Left cardiac atrium (tissue), 4 donors: ENCODE results near the gene PPT2. TPM values are rescaled to one million over a fixed set of nuclear protein-coding genes. Genes with fewer than 3 reads are reported as not detected.

Source experiments
- ATAC-seq, 2 donors: fragments of 200-7000 bp; cut with Tn5 transposase; one replicate each; pipeline ENCODE4 v1.9.1; 2020; ENCODE audit warnings: mild to moderate bottlenecking in 2 of 2, moderate library complexity in 2 of 2
- DNase-seq: peaks from one replicate; pipeline ENCODE4 v3.0.0-alpha.2; 2020
- intact Hi-C, 2 donors: fragments of 100-400 bp; cut with DNase I; formaldehyde crosslinking; loops; one replicate each; pipeline versions ENCODE4 v1.14.1 to v1.15.1; 2022 to 2023
- total RNA-seq, 2 donors: library from RNA; stranded (reverse); fragmentation: NEBNext Ultra II Directional; extraction: Animal tissue kit (Norgen Biotek cat#: 25700); gene quantifications; one replicate each; pipeline ENCODE4 v1.2.1, GENCODE V29; 2021
- donor health status: DM: no; HTN: yes; CAD: no.
- donor health status: DM: no; HTN: yes; CAD: no; lungs with severe emphysema.
- donor health status: DM: yes; HTN: yes; CAD: no.
- donor health status: Dilated cardiomyopathy.

PPT2 gene
- total RNA-seq, 2 donors from 2014 or later, result 20.2 to 29.6 TPM

DNA sequence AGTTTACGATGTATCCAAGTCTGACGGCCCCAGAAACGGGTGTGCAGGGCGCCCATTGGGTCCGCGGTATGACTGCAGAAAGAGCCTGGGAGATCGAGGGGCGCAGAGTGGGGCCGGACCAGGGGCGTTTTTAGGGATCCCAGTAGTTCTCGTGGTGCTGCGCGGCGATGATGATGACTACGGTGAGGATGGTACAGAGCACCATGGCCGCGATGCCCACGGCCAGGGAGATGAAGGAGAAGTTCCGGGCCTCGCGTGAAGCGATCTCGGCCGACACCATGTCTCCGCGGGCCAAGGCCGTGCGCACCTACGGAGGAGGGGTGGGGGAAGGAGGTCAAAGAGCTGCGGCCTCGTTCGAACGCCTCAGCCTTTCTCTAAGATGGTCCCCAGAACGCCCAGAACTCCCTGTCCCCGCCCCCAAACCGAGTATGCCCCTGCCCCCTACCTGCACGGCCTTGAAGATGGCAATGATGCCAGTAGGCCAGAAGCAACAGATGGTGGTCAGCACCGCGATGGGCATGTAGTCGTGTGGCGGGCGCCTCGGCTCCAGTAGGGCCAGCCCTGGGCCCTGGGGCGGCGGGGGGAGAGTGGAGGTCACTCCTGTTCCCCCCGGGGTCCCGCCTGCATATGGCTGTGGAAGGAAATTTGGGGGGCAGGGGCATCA lies 4.7 kb upstream of the PPT2 start:
- no peak for DNase-seq
- intact Hi-C loops, result no loop called here
- ATAC-seq, result no peak

DNA sequence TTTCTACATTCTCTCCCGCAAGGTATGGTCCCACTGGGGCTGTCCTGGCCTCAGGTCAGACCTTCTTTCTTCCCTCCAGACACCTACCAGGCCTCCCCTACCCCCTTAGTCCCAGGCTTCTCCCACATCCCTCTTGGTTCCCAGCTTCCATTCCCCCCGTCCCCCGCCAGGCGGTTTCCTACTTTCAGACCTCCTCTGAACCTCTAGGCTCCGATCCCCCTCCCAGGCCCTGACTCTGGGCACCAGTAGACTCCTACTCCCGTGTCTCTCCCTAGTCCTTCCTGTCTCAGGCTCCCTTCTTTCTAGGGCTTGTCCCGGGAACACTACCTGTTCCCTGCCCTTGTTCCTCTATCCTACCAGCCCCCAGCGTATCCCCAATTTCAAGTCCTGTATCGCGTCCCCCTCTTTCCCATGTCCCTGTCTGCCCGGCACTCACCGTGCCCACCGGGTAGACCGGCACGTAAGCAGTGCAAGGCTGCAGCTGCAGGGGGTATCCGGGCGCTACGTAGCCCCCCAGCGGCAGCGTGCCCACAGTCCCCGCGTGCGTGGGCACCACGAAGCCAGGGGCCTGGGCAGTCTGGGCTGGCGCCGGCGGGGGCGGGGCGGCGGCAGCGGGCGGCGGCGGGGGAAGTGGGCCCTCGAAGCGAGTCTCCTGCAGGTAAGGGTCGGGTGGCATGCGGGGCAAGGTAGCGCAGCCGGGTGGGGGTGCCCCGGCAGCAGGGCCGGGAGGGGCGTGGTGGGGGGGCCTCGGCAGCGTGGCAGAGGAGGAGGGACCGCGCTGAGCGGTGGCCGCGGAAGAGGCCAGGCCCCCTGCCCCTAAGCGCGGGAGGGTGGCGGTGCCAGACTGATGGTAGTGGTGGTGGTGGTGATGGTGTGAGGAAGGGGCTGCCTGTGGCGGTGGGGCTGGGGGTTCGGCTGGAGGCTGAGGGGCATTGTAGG lies 3.7 kb upstream of the PPT2 start:
- ATAC-seq (no peak), DNase-seq (no peak)
- intact Hi-C loops, result no loop called here

DNA sequence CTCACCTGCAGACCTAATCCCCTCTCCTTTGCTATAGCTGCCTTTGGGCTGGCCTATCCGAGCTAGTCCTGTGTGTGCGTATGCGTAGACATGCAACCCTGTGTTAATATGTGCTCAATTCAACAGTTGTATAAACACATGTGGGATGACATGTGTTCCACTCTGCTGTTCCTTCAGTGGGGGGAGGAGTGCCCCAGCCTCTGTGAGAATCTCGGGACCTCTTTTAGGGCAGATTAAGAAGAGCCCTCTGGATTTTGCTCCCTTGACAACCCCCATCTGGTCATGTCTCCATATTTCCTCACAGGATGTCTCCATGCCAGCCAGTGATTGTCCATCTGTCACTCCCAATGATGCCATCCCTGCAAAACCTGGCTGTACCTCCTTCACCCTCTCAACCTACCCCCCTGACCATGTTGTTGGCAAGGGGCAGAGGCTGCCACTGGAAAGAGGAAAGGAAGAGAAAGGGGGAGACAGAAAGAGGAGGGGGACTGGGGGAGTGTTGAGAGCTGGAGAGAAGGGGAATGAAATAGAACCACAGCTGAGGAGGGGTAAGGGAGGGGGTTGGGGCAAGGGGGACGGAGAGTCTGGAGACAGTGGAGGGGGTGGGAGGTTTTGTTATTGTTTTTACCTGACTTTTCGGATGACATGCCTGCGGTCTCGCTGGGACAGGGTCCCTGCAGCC lies 2.6 kb upstream of the PPT2 start:
- no peak for DNase-seq

DNA sequence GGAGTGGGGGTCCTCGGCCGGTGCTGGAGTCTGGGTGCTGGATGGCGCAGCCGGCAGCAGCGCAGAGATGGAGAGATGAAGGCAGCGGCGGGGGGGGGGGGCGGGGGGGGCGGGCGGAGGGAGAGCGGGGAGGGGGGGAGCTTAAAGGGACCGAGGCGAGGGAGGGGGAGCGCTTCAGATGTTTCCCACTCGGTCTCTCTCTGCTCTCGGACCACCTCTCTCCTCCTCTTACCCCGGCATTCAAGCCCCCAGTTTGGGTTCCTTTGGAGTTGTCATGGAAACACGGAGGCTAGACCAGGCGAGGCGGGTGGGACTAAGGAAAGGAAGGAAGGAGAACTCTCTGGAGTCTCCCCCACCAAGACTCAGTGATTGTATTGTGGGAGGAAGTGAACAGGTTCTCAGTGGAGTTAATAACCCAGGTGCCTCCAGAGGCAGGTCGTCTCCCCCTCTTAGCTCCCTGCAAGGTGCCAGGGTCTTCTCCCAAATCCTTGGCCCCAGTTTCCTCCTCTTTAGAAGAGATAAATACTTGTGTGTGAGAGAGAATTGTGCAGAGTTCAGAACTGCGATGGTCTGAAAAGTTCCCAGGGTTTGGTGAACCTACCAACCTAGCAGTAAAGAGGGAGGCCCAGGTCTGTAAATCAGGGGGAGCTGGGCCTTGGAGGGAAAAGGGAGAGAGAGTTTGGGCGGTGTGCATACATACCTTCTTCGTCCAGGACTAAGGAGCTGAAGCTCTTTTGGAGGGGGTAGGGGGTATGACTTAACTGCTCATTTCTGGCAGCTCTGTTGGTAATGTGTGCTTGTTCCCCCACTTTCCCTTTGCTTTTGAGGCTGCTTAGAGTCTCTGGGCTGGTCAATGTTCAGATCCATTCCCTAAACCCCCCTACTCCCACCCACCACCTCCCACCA lies 1.8 kb upstream of the PPT2 start, which contains the start of gene PRRT1:
TSS of gene PRRT1 (minus strand) at position 77 of the 906 bp plus-strand sequence. CDS start 112 bp downstream, outside the sequence.
- intact Hi-C loops, result no loop called here
- ATAC-seq (no peak), DNase-seq (no peak)

More for the DNA sequence above, 2.6 kb upstream of the PPT2 start:
- no peak for ATAC-seq
- intact Hi-C loops, result no loop called here

DNA sequence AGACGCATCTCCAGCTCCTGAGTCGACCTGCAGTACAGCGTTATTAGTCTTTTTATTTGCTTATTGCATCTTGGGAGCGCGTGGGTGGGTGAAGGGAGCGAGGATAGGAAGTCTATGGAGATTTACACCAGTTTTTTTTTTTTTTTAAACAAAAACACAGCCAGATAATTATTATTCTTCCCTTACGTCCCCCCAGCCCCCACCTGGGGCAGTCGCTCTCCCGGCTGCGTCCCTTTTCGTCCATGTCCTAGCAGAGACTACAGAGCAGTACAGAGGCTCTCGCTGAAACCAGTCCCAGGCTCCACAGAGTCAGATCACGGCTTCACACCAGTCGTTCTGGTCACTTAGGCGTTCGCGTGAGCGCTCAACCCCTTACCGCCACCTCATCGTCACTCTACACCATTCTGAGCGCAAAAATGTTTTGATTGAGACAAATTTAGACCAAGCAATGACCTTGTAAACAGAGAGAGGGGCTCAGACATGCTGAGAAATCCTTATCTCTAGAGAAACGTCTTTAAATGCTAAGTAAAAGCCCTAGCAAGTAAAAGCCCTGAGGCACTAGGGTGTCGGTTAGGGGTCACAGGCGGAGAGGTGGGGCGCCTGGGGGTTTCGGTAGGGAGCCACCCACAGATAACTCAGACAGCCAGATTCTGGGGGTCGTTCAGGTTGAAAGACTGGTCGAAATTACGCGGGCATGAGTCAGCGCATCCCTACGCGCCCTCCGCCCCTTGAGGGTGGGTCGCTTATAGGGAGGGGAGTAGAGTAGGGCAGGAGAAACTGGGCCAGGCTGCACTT lies 975 bp upstream of the PPT2 start:
- ATAC-seq (peak; percentile 31 to 53), DNase-seq (peak; percentile 46)
- intact Hi-C loops, result no loop called here

DNA sequence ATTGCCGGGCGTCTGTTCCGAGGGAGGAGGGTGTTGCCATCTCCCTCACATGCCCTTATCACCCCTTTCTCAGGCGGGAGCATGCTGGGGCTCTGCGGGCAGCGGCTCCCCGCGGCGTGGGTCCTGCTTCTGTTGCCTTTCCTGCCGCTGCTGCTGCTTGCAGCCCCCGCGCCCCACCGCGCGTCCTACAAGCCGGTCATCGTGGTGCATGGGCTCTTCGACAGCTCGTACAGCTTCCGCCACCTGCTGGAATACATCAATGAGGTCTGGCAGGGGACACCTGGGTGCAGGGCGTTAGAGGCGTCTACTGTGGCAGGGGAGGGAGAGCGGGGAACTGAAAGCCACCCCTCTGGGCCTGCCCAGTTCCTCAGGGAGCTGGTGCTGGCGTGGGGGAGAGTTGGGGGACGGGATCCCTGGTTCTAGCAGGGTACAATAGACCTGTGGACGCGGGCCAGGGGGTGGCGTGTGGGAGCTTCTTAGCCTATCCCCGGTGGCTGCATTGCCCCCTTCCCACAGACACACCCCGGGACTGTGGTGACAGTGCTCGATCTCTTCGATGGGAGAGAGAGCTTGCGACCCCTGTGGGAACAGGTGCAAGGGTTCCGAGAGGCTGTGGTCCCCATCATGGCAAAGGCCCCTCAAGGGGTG lies 697 bp downstream of the PPT2 start:
- intact Hi-C loops, result loop anchor here in 1 of 2 donors (2.0 kb wide), 2 partner anchors 36 to 68 kb away; no protein-coding TSS in a partner anchor
- ATAC-seq (peak; percentile 63 to 66), DNase-seq (peak; percentile 72)

DNA sequence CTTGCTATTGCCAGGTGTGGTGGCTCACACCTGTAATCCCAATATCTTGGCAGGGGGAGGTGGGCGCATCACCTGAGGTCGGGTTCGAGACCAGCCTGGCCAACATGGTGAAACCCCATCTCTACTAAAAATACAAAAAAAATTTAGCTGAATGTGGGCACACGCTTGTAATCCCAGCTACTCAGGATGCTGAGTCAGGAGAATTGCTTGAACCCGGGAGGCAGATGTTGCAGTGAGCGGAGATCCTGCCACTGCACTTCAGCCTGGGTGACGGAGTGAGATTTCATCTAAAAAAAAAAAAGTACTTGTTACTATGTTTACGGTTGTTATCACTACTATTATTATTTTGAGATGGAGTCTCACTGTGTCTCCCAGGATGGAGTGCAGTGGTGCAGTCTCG lies 3.0 kb downstream of the PPT2 start:
- intact Hi-C loops, result no loop called here

DNA sequence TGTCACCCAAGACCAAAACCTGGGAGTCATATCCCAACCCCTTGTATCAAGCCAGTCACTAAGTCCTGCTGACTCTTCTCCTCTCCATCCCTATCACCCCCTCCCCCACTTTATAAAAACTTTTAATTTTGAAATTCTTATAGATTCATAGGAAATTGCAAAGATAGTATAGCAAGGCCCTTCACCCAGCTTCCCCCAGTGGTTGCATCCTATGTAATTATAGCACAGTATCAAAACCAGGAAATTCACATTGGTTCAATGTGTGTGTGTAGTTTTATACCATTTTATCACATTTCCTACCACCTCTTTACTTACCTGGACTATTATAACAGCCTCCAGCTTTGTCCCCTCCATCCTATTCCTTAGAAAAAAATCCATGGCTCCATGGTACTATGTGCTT lies 4.1 kb downstream of the PPT2 start:
- no peak for DNase-seq
- intact Hi-C loops, result no loop called here
- ATAC-seq, result no peak

More for the DNA sequence above, 3.0 kb downstream of the PPT2 start:
- DNase-seq (no peak), ATAC-seq (no peak)

DNA sequence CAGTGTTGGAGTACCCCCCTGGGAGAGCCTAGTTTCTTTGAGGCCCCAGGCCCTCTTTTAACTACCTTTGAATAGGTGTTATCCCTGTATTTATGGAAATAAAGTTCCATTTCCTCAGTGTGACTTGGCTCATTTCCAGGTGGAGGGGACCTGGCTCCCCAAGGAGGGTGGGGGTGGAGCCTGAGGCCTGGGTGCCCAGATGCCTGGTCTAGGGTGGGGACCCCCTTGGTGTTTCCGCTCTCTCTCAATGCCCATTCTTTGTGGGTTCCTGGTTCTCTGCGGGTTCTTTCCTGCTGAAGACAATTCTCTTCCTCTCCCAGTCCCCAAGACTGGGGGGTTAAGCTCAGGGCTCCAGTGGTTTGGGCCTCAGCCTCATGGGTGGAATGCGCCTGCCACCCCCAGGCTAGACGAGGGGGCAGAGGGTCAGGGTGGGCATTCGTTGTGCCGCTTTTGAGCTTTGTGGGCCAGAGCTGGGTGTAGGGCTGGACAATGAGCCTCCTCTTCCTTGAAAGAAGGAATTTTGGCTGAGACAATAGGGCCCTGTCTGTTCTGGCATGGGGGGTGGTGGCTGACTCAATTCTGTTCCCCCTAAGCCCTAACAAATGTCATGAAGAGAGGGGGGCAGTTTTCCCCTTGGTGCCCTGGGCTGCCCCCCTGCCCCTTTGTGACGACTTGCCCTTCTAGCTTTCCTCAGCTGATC lies 9.8 kb downstream of the PPT2 start:
- ATAC-seq (peak; percentile 14 to 44), DNase-seq (no peak)
- intact Hi-C loops, result no loop called here

DNA sequence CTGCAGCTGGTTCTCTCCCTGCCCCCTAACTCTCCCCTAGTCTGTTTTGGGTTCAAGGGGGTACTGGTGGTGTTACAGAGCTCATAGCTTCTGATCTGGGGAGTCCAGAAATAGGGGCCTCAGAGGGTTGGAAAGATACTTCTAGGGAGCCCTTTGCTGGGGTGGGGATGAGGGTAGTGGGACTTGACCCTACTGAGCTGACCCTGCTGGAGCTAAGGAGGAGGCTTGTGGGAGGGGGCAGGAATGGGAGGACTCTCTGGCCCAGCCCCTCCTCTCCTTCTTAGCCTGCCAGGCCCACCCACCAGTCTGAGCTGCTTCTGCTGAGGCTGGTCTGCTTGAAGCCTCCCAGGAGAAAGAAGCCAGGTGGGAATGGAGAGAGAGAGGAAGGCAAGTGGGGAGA lies 10.4 kb downstream of the PPT2 start, which contains the start of gene EGFL8:
TSS of gene EGFL8 (plus strand) at position 301 of the 400 bp plus-strand sequence. CDS start 1,571 bp downstream, outside the sequence.
- intact Hi-C loops, result no loop called here
- ATAC-seq (no peak), DNase-seq (no peak)

DNA sequence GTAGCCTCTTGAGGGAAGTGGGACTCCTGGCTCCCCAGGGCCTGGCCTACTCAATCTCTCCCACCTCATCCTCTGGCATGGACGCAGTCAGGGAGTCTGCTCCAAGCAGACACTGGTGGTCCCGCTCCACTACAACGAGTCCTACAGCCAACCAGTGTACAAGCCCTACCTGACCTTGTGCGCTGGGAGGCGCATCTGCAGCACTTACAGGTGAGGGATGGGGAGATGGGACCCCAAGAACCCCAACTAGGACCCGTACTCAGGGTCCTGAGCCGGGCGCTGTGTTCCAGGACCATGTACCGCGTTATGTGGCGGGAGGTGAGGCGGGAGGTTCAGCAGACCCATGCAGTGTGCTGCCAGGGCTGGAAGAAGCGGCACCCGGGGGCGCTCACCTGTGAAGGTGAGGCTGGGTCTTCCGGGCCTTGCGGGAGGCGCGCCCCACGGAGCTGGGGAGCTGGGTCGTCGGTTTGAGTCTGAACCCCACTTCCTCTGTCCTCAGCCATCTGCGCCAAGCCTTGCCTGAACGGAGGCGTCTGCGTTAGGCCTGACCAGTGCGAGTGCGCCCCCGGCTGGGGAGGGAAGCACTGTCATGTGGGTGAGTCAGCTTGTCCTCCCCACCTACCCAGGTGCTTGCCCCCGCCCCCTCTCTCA lies 12.6 kb downstream of the PPT2 start:
- intact Hi-C loops, result no loop called here
- no peak for DNase-seq
- no peak for ATAC-seq

DNA sequence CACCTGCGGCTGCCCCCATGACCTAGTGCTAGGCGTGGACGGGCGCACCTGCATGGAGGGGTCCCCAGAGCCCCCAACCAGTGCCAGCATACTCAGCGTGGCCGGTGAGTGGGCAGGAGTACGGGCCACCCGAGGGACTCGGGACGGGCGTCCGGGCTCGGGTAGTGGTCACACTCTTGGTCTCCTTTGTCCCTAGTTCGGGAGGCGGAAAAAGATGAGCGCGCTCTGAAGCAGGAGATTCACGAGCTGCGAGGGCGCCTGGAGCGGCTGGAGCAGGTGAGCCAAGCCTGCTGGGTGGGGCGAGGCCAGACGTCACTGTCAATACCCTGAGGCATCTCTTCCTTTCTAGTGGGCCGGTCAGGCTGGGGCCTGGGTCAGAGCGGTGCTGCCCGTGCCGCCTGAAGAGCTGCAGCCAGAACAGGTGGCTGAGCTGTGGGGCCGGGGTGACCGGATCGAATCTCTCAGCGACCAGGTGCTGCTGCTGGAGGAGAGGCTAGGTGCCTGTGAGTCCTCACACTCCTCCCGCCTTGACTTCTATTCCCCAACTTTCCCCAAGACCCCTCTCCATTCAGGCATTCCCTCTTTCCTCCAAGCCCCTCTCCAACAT lies 13.3 kb downstream of the PPT2 start:
- intact Hi-C loops, result no loop called here
- DNase-seq (no peak), ATAC-seq (no peak)

DNA sequence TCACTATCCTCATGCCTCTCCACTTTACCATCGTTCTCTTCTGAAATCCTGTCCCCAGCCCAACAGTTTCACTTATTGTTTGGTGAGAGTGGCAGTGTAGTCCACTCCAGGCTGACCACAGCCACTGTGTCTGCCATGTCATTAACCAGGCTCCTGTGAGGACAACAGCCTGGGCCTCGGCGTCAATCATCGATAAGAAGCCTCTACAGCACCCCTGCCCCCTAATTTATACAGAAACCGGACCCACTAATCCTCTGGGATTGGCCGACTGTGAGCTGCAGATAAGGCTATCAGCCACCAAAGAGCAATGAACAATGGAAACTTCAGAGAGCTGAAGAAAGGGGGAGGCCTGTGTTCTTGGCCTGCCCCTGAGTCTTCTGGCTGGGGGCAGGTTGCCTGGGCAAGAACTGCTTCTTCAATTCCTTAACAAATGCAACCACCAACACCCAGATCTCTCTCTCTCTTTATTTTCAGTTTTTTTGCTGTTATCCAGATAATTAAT lies 13.9 kb downstream of the PPT2 start:
- intact Hi-C loops, result no loop called here
- DNase-seq, result no peak
- ATAC-seq, result no peak

DNA sequence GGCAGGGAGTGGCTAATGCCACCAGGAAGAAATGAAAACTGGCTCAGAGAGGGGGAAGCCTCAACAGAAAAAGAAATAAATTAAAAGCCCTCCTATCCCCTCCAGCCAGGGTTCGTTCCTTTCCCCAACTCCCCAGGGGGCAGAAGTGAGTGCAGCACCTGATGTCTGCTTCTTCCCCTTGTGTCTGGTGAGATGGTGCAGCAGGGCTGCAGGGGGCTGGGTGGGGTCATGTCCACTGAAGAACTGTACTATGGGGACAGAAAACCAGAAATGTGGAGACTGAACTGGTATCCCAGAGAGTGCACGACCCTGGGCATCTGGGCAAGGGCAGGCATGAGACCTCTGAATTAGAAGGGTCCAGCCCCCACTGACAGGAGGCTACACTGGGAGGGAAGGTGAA lies 14.4 kb downstream of the PPT2 start:
- intact Hi-C loops, result no loop called here
- DNase-seq (no peak), ATAC-seq (no peak)

DNA sequence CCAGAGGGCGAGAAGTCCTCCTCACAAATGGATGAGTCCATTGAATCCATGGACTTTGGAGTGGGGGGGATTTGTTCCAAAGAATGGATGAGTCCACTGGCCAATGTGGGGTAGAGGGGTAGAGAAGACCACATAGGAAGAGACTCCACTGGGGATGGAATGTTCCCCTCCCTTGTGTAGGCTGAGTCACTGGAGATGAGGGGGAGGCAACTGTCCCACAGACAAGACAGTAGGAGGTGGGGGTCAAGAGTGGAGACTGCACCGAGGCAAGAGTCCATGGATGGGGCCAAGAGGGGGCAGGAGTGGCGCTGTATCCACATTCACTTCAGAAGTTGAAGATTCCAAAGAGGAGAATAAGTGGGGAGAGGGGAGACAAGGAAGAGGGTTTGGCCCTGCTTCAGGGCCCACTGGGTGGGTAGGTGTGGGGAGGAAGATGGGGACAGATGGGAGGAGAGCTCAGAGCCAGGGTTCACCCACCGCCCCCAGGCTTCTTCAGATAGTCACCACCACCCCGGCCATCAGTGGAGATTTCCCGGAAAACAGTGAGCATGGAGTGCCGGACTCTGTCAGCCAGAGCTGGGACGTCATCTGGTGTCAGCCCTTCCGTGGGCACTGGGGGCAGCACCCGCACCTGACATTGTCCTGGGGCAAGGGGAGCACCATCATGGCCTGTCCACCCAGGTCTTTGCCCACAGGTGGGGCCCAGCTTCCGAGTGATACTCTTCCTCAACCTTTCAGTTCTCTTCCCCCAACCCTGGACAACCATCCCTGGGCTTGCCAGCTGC lies 15.1 kb downstream of the PPT2 start:
- DNase-seq (no peak), ATAC-seq (peak in 1 of 2 donors; percentile 21)
- intact Hi-C loops, result no loop called here
